ENCODE measurements around the gene IMPG1.

IMPG1 gene, protein sequence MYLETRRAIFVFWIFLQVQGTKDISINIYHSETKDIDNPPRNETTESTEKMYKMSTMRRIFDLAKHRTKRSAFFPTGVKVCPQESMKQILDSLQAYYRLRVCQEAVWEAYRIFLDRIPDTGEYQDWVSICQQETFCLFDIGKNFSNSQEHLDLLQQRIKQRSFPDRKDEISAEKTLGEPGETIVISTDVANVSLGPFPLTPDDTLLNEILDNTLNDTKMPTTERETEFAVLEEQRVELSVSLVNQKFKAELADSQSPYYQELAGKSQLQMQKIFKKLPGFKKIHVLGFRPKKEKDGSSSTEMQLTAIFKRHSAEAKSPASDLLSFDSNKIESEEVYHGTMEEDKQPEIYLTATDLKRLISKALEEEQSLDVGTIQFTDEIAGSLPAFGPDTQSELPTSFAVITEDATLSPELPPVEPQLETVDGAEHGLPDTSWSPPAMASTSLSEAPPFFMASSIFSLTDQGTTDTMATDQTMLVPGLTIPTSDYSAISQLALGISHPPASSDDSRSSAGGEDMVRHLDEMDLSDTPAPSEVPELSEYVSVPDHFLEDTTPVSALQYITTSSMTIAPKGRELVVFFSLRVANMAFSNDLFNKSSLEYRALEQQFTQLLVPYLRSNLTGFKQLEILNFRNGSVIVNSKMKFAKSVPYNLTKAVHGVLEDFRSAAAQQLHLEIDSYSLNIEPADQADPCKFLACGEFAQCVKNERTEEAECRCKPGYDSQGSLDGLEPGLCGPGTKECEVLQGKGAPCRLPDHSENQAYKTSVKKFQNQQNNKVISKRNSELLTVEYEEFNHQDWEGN

DNA sequence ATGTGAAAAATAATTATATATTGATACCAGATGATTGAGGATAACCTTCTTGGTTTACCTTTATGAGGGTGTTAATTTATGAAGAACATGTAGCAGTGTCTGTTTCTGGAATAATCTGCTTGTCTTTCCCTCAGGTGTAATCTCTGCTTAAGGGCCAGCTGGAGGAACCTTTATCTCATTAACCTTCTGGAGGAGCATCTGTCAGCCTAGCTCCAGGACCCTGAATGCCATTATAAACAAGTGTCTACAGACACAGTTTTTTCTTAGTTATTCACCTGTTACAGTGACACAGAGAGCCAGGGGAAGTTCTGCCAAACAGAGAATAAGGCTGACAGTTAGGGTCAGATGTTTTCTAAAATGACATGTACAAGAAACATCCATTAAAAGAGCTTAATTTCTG is at the start of gene IMPG1:
Gene IMPG1, minus strand, starts transcription at position 101 of the 400 bp plus-strand sequence. CDS start 174 bp downstream, outside the sequence.
- Mint-ChIP-seq H3K4me3 (no peak within 1 kb of the TSS), H3K27me3 (no peaks in the 10 kb centered on the region), H3K27ac (no peak within 1 kb of the TSS), H3K9me3 (peaks cover 5 to 12% of the 10 kb centered on the region in 2 donors), H3K4me1 (no peaks in the 10 kb centered on the region)
- no peak for ATAC-seq
- DNase-seq, result no peak

DNA sequence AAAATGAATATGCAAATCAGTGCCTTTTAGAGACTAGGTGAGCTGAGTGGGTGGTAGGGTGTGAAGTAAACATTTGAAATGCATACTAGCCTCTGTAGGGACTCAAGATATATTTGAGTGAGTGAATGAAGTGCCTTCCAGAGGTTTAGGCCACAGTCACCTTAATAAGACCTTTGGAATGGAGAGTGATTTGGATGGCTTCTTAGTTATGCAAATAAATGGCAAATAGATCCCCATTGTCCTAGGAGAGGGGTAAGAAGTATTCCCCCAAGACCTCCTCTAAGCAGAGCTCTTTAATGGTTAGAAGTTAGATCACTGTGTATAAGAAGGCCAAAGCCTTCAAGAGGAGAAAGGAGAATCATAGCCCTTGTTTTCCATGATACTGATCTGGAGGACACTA is 47.8 kb upstream of the IMPG1 start:
- no peaks in the 10 kb centered on the region for H3K4me1 Mint-ChIP-seq
- H3K27me3 Mint-ChIP-seq, result no peaks in the 10 kb centered on the region
- H3K4me3 Mint-ChIP-seq, result no peak overlapping the region
- H3K9me3 Mint-ChIP-seq, result peaks cover 17 to 22% of the 10 kb centered on the region in 2 donors
- no peak overlapping the region for H3K27ac Mint-ChIP-seq
- DNase-seq (no peak), ATAC-seq (no peak)

DNA sequence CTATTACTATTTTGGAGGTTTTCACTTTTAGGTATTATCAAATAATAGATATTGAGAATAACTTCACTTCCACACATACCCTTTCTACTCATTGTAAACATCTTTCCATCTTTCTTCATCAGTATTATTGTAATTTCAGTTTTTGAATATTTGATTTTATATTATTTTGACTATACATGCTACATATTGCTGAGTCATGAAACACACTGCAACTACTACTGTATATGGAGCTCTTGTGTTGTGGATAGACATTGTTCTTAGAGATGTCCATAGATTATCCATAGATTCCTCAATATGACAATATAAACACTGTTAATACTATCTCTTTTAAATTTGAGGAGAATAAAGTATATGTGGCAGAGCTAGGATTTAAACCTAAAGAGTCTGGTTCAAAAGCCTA is 819 bp upstream of the IMPG1 start:
- peaks cover 5 to 6% of the 10 kb centered on the region in 2 donors for H3K9me3 Mint-ChIP-seq
- DNase-seq, result no peak
- no peak for ATAC-seq
- no peaks in the 10 kb centered on the region for H3K4me1 Mint-ChIP-seq
- H3K27me3 Mint-ChIP-seq, result no peaks in the 10 kb centered on the region
- H3K4me3 Mint-ChIP-seq, result no peak overlapping the region
- H3K27ac Mint-ChIP-seq, result no peak overlapping the region

DNA sequence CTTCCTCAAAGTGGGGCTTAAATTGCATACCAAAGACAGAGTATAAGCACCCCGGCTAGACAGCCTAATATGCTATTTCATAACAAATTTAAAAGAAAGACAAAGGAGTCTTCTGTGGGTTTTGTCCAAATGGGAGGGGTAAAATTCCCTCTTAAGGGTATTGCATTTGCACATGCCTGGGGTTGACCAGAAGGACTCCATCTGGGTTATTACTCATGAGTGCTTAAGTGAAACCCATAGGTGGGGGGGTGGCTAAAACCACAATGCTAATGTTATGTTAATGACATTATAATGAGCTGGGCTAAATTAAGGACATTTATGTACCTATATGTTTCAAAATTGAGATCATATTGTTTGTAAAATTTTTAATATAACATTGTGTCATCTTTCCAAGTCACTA is 15.0 kb downstream of the IMPG1 start:
- H3K27me3 Mint-ChIP-seq, result no peaks in the 10 kb centered on the region
- peaks cover 0 to 15% of the 10 kb centered on the region in 2 donors for H3K9me3 Mint-ChIP-seq
- no peak overlapping the region for H3K4me3 Mint-ChIP-seq
- DNase-seq (no peak), ATAC-seq (no peak)
- no peak overlapping the region for H3K27ac Mint-ChIP-seq
- no peaks in the 10 kb centered on the region for H3K4me1 Mint-ChIP-seq

DNA sequence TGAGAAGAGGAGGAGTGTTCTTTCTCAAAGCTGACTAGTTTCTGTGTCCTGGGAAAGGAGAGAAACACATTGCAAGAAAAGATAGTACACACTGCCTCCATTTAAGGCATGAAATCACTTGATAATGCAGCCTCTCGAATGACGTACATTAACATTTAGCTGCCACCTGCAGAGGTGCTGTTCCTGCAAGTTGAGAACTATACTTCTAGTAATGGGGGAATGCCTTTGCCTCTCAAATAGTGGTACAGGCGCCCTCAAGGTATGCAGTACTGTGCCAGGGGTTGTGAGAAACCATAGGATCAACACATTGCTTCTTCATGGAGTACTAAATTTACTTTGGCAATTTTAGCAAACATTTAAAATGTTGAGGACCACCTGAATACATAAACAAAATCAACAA is 20.1 kb downstream of the IMPG1 start:
- no peak for DNase-seq
- H3K27ac Mint-ChIP-seq, result no peak overlapping the region
- ATAC-seq, result no peak
- peaks cover 5 to 22% of the 10 kb centered on the region in 2 donors for H3K9me3 Mint-ChIP-seq
- H3K4me3 Mint-ChIP-seq, result no peak overlapping the region
- H3K4me1 Mint-ChIP-seq, result no peaks in the 10 kb centered on the region
- H3K27me3 Mint-ChIP-seq, result no peaks in the 10 kb centered on the region

DNA sequence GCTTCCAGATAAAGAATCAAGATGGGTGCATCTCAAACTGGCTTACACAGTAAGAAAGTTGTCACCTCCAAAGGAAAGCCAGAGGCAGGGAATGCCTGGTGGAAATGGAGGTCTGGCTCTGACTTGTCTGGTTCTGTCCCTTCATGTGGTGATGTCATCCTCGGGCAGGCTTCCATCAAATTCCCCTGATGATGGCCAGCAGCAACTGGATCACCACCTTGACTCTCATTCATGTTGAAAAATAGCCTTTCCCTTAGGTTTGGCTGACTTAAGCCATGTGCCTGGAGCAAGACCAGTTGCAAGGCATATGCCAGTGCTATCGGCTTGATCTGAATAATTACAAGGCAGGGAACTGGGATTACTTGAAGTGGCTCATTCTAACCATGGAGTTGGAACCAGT is 28.8 kb downstream of the IMPG1 start:
- H3K27me3 Mint-ChIP-seq, result no peaks in the 10 kb centered on the region
- no peaks in the 10 kb centered on the region for H3K4me1 Mint-ChIP-seq
- no peak for ATAC-seq

DNA sequence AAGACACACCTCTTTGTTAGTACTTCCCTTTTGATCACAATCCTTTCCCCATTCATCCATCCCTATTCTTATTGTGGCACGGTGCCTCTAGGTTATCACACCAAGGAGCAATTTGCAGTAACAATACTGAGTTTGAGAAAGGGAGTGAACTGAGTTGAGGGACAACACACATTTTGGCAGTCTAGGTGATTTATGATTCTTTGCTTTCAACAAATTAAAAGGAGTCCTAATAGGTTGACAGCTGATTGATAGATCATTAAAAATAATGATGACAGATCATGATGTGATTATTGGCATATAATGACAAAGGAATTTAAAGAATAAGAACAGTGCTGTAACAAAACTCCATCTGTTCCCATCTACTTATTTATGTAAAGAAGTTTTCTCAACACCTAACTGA is 36.7 kb downstream of the IMPG1 start:
- H3K27ac Mint-ChIP-seq, result no peak overlapping the region
- peaks cover 10 to 21% of the 10 kb centered on the region in 2 donors for H3K9me3 Mint-ChIP-seq
- no peaks in the 10 kb centered on the region for H3K4me1 Mint-ChIP-seq
- H3K27me3 Mint-ChIP-seq, result no peaks in the 10 kb centered on the region
- H3K4me3 Mint-ChIP-seq, result no peak overlapping the region
- DNase-seq, result no peak
- ATAC-seq, result no peak

More for the DNA sequence above, 28.8 kb downstream of the IMPG1 start:
- no peak overlapping the region for H3K27ac Mint-ChIP-seq
- DNase-seq, result no peak
- H3K9me3 Mint-ChIP-seq, result peaks cover 9 to 13% of the 10 kb centered on the region in 2 donors
- H3K4me3 Mint-ChIP-seq, result no peak overlapping the region

DNA sequence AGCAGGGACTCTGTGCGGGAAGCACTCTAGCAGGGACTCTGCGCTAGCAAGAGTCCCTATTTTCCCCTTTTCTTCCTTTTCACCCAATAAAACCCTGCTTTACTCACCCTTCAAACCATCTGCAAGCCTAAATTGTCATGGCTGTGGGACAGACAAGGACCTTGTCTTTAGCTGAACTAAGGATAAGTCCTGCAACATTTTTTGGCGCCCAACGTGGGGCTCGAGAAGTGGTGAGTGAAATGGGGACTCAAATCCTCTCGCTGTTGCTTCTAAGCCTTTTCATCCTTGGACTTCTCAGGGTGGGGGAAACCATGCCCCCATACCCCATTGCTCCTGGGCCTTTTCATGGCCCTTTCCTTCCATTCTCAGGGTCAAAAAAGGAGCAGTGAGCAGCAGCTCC is 46.4 kb downstream of the IMPG1 start:
- ATAC-seq (no peak), DNase-seq (no peak)
- Mint-ChIP-seq H3K4me1 (no peaks in the 10 kb centered on the region), H3K4me3 (no peak overlapping the region), H3K27me3 (no peaks in the 10 kb centered on the region), H3K9me3 (peaks cover 10 to 47% of the 10 kb centered on the region in 2 donors), H3K27ac (no peak overlapping the region)

DNA sequence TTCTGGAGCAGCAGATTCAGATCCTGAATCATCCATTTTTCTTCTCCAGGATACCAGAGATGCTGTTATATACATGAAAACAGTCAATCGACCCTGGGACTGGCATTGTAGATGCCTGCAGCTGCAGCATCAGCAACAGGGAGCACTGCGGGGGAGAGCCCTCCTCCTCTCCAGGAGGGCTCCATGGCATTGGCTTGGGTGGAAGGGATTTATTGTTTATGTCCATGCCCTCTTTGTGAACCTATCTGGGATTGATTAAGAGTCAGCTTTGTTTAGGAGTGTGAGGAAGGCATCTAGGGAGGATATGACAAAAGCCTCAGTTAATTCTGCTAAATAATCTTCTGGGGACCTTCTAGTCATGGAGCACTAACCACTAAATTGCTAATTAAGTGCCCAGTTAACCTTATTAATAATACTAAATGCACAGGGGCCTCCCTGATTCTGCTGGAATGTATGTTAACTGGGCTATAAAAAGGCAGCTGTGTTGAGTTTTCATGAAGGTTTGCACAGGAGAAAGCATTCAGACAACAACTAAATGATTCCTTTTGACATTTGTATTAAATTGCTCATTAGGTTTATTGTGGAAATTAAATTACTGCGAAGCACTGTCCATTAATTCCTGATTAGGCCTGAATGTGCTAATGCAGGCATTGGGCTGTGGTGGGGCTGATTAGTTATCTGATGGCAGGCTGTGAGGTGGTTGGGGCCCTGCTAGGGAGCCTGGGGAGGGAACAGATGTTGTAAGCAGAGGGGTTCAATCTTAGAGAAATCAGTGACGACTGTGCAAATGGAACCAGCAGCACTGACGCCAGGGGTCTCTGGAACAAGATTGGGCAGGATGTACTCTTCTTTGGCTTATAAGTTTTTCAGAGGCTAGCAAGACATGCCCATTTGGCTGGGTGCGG is 57.6 kb downstream of the IMPG1 start:
- no peak for DNase-seq
- Mint-ChIP-seq H3K27me3 (no peaks in the 10 kb centered on the region), H3K4me1 (no peaks in the 10 kb centered on the region), H3K4me3 (no peak overlapping the region), H3K9me3 (peaks cover 0 to 9% of the 10 kb centered on the region in 2 donors), H3K27ac (no peak overlapping the region)
- ATAC-seq, result no peak

DNA sequence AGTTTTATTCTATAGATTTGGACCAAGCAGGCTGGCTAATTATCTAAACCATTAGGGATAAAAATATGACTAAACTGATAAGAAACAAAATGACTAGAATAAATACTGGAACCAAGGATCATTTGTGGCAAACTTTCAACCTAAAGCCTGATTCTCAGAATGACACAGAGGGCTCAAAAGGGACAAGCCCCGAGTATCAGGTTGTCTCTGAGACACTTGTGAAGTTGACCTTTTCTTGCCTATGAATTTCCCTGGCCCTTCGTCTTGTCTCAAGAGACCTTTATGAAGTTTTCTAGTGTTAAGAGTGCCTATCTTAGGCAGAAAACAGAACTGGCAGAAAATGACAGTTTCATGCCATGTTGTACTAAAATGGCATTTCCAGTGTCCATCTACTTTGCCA is 68.3 kb downstream of the IMPG1 start:
- no peak overlapping the region for H3K27ac Mint-ChIP-seq
- H3K4me3 Mint-ChIP-seq, result no peak overlapping the region
- H3K9me3 Mint-ChIP-seq, result no peaks in the 10 kb centered on the region
- ATAC-seq (no peak), DNase-seq (no peak)
- no peaks in the 10 kb centered on the region for H3K27me3 Mint-ChIP-seq
- no peaks in the 10 kb centered on the region for H3K4me1 Mint-ChIP-seq

DNA sequence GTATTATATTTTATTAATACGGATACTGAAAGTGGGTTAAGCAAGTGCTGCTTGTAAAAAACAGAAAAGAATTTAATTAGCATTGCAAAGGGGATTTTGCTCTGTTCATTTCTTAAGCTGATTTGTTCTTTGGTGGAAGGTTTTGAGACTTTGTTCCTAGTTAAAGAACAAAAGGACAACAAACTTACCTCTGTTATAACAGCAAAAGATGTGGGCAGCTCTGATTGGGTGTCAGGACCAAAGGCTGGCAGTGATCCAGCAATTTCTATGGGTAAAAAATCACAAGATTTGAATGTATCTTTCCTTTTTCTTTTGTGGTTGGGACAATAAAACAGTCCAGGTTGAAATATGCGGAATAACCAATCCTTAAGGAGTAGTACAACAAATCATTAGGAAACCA is 68.8 kb downstream of the IMPG1 start:
- H3K27me3 Mint-ChIP-seq, result no peaks in the 10 kb centered on the region
- H3K4me1 Mint-ChIP-seq, result no peaks in the 10 kb centered on the region
- H3K27ac Mint-ChIP-seq, result no peak overlapping the region
- ATAC-seq (no peak), DNase-seq (no peak)
- no peak overlapping the region for H3K4me3 Mint-ChIP-seq
- H3K9me3 Mint-ChIP-seq, result no peaks in the 10 kb centered on the region

DNA sequence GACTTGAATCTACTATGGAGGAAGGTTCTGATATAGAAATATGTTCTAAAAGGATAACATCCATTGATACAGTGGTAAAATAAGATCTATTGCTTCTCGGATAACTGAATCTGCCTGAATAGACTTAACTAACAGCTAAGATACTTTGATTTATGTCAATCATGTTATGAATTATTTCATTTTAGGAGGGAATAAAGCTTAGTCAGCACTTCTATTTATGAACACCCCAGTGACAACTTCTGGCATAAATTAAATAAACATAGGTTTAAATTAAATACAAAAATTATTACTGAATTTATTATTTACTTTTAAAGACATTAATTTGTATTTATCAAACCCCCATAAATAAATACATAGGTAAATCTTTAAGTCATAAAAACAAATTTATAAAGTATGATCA is 69.3 kb downstream of the IMPG1 start:
- no peak overlapping the region for H3K4me3 Mint-ChIP-seq
- H3K9me3 Mint-ChIP-seq, result no peaks in the 10 kb centered on the region
- H3K4me1 Mint-ChIP-seq, result no peaks in the 10 kb centered on the region
- no peak overlapping the region for H3K27ac Mint-ChIP-seq
- ATAC-seq (no peak), DNase-seq (no peak)
- no peaks in the 10 kb centered on the region for H3K27me3 Mint-ChIP-seq

DNA sequence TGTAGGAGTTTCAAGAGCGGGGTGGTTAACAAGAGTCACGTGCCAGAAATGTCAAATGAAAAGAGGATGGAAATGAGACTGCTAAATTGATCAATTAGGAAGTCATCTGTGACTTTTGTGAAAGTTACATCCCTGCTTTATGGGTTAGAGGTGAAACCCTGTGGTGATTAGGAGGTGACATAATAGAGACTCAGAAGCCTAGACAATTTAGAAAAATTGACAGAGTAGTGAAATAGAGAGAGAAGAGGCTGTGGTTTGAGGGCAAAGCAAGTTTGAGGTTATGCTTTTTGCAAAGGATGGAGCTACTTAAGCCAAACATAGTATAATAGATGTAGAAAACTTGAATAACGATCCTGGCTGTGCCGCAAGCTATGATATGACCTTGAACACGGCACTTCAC is 71.8 kb downstream of the IMPG1 start:
- no peaks in the 10 kb centered on the region for H3K4me1 Mint-ChIP-seq
- no peak overlapping the region for H3K4me3 Mint-ChIP-seq
- DNase-seq (no peak), ATAC-seq (no peak)
- no peaks in the 10 kb centered on the region for H3K9me3 Mint-ChIP-seq
- H3K27ac Mint-ChIP-seq, result no peak overlapping the region
- H3K27me3 Mint-ChIP-seq, result no peaks in the 10 kb centered on the region

DNA sequence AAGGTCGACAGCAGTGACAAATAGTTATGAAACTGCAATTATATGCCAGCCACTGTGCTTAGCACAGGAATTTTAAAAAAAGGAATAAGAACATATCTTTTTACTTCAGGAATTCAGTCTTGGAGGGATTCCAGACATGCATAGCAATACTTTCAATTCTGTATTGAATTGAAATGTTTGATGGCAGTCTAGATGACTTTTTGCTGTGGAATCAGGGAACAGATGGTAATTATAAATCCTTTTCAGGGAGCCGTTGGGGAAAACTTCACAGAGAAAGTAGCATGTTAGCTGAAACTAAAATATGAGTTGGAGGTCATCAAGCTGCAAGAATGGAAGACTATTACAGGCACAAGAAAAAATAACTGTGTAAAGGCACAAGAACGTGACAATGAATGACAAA is 74.8 kb downstream of the IMPG1 start:
- H3K27me3 Mint-ChIP-seq, result no peaks in the 10 kb centered on the region
- H3K4me3 Mint-ChIP-seq, result no peak overlapping the region
- H3K27ac Mint-ChIP-seq, result no peak overlapping the region
- no peak for ATAC-seq
- H3K4me1 Mint-ChIP-seq, result no peaks in the 10 kb centered on the region
- DNase-seq, result no peak
- H3K9me3 Mint-ChIP-seq, result no peaks in the 10 kb centered on the region
